Measurements from ENCODE around the gene CAMLG.
"Not testable (repeated sequence)": the region's sequence is repeated elsewhere in the genome, so short reads cannot be mapped to it uniquely, and the experiment has no call there.

CAMLG gene

DNA sequence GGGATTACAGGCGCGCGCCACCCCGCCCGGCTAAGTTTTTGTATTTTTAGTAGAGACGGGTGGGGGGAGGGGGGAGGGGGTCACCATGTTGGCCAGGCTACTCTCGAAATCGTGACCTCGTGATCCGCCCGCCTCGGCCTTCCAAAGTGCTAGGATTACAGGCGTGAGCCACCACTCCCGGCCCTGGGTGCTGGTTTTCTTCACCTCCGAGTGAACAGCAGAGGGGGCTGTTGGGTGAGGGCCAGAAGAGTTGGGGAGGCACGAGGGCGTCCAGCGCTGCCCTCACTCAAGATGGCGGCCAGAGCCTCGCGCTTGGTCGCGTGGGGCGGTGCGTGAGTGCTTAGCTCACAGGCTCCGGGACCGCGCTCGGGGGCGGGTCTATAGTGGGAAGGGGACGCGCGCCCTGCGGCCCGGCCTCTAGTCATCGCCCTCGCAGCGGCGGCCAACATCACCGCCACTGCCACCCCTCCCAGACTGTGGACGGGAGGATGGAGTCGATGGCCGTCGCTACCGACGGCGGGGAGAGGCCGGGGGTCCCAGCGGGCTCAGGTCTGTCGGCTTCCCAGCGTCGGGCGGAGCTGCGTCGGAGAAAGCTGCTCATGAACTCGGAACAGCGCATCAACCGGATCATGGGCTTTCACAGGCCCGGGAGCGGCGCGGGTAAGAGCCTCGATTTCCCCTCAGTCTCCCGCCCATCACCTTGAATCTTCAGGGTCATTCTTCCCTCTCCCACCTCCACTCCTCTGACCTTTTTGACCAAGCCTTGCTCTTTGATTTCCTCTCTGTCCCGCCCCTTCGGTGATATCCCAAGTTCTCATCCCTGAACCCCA, at the start of gene CAMLG:
Gene CAMLG (plus strand): TSS at position 416 of the 830 bp plus-strand sequence. CDS start 73 bp downstream, at position 489.
- DNase-seq: peak; percentile 87

GRCh38 chr5:134690144-134690543, 48.2 kb upstream of the CAMLG start:
- DNase-seq: not testable (repeated sequence)

GRCh38 chr5:134692722-134693121, 45.6 kb upstream of the CAMLG start:
- DNase-seq: no peak

DNA sequence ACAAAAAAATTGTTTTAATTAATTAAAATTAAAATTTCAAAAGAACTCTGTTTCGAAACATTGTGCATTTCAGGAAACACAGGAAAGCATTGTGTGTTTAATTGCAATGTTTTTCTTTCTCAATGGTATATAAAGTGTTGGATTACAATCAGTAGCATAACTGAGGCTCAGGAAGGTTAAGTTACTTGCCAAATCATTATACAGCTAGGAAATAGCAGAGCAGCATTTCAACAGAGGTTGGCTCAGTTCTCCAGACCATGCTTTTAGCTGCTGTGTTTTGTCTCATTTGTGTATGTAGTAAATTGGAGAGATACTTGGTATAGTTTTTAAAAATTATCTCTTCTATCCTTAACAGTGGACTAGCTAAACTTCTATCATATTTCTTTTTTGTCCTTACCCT, 30.0 kb upstream of the CAMLG start:
- DNase-seq: no peak

GRCh38 chr5:134714120-134714519, 24.2 kb upstream of the CAMLG start:
- DNase-seq: no peak

GRCh38 chr5:134714541-134714940, 23.8 kb upstream of the CAMLG start:
- DNase-seq: no peak

GRCh38 chr5:134715466-134715865, 22.9 kb upstream of the CAMLG start:
- DNase-seq: not testable (repeated sequence)

GRCh38 chr5:134724872-134725271, 13.5 kb upstream of the CAMLG start:
- DNase-seq: no peak

DNA sequence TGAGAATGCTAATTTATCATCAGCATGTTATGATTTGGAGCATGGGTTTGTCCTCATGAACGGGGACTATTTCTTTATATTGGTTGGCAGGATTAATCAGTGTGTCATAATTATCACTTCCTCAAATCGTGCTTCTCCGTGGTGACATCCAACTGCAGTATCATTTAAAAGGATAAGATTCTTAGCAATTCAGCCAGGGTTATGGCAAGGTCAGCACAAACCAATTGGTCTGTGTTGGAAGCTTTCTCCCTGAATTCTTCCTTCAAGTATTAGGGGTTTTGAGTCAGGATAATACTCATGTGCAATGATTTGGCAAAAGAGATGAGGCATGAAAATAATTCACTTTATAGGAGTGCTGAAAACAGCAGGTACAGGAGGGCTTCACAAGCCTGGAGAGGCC, 5.5 kb upstream of the CAMLG start:
- DNase-seq: no peak

- no peak for DNase-seq
Observed at GRCh38 chr5:134735243-134735642, 3.1 kb upstream of the CAMLG start.

DNA sequence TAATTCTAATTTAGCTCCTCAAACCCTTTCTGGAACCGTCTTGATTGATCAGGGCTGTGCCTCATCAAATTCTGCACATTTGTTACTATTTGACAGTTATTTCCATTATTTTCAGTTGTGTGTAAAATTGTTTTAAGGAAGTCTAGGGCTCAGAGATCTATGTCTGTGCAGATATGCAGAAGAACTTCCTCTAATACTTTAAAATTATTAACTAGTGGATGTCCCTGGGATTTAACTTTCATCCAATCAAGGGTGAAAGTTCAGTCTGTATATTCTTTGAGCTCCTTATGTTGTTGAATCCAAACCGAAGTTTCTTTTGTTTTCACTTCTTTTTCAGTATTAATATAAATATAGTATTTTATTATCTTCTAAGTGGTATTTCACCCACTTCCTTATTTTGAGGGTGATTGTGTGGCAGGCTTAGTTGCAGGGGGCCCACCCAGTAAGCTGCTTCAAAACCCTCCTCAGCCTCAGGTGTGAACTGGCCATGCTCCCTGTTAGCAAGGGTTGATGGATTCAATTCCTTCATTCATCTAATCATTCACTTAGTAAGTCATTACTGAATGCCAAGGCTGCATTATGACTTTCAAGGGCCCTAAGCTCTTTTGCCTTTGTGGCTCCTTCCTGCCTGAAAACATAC, 2.1 kb upstream of the CAMLG start:
- DNase-seq: no peak

- DNase-seq: no peak
Observed at GRCh38 chr5:134738963-134739661, 764 bp downstream of the CAMLG start.

DNA sequence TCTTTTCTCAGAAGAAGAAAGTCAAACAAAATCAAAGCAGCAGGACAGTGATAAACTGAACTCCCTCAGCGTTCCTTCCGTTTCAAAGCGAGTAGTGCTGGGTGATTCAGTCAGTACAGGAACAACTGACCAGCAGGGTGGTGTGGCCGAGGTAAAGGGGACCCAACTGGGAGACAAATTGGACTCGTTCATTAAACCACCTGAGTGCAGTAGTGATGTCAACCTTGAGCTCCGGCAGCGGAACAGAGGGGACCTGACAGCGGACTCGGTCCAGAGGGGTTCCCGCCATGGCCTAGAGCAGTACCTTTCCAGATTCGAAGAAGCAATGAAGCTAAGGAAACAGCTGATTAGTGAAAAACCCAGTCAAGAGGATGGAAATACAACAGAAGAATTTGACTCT, 2.7 kb downstream of the CAMLG start:
- DNase-seq: no peak

GRCh38 chr5:134742134-134742533, 3.8 kb downstream of the CAMLG start:
- DNase-seq: no peak

GRCh38 chr5:134749415-134749814, 11.1 kb downstream of the CAMLG start:
- no peak for DNase-seq

- no peak for DNase-seq
Observed at GRCh38 chr5:134758176-134758503, 19.8 kb downstream of the CAMLG start.

GRCh38 chr5:134758504-134759341, 20.4 kb downstream of the CAMLG start, which contains the start of gene DDX46:
DDX46 (plus strand) TSS chr5:134758779; CDS start chr5:134758939, 160 bp downstream.
- DNase-seq: peak; percentile 75

- not testable (repeated sequence) for DNase-seq
Observed at GRCh38 chr5:134767528-134768291, 29.4 kb downstream of the CAMLG start.

DNA sequence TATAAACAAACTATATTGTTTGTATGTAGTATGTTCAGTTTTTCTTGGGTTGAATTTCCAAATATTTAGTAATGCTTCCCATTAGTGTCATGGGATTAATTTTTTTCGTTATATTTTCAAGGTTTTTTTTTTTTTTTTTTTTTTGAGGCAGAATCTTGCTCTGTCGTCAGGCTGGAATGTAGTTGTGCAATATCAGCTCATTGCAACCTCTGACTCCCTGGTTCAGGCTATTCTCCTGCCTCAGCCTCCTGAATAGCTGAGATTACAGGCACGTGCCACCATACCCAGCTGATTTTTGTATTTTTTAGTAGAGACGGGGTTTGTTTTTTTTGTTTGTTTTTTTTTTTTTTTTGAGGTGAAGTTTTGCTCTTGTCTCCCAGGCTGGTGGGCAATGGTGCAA, 30.9 kb downstream of the CAMLG start:
- DNase-seq: no peak

DNA sequence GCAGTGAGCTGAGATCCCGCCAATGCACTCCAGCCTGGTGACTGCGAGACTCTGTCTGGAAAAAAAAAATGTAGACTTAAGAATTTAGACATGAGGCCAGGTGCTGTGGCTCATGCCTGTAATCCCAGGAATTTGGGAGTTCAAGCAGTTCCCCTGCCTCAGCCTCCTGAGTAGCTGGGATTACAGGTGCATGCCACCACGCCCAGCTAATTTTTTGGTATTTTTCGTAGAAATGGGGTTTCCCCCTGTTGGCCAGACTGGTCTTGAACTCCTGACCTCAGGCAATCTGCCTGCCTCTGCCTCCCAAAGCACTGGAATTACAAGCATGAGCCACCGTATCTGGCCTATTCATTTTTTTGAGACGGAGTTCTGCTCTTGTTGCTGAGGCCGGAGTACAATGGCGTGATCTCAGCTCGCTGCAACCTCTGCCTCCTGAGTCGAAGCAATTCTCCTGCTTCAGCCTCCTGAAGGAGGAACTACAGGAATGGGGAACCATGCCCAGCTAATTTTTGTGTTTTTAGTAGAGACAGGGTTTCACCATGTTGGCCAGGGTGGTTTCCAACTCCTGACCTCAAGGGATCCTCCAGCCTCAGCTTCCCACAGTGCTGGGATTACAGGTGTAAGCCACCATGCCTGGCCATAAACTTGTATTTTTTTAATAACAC, 34.2 kb downstream of the CAMLG start:
- DNase-seq: no peak

DNA sequence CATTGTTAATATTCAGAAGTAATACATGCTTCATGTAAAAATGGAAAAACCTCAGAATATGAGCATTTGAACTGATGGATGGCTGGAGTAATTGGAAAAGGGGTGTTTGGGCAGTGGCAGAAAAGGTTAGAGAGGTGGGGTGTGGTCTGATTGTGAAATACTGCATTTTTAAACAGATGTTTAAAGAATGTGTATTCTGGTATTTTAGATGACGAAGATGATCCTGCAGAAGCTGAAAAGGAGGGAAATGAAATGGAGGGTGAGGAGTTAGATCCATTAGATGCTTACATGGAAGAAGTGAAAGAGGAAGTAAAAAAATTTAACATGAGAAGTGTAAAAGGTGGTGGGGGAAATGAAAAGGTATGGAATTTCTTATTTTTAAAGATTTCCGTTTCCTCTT, 39.0 kb downstream of the CAMLG start:
- DNase-seq: no peak
